BJ (cell line): ENCODE measurements around the gene ARSJ. TPM values are rescaled to one million over a fixed set of nuclear protein-coding genes. Genes with fewer than 3 reads are reported as not detected.
"Not testable (repeated sequence)": the region's sequence is repeated elsewhere in the genome, so short reads cannot be mapped to it uniquely, and the experiment has no call there.

ENCODE experiments used
- CTCF ChIA-PET: fragments of 350-600 bp; formaldehyde crosslinking; extraction: SDS; loops from one replicate; lab custom pipeline; 2021; ENCODE audit warnings: antibody characterized with exemption, inconsistent platforms; lab: Yijun Ruan, JAX
- POLR2A ChIA-PET: fragments of 300-600 bp; sonication (Branson Sonifier 250); formaldehyde crosslinking; extraction: SDS; loops from one replicate; lab custom pipeline; 2021; ENCODE audit warnings: antibody characterized with exemption; lab: Charles Lee
- DNase-seq: peaks from one replicate; pipeline ENCODE4 v3.0.0-alpha.2; 2011; ENCODE audit warnings: low read depth
- H3K27me3 ChIP-seq: 2 replicates; pipeline ENCODE4 v1.6.0; 2011; ENCODE audit warnings: low read length; ENCODE audit not compliant: control insufficient read depth, insufficient read depth
- H3K36me3 ChIP-seq: 2 replicates; pipeline ENCODE4 v1.5.1; 2011; ENCODE audit warnings: low read length; ENCODE audit not compliant: control insufficient read depth, insufficient read depth
- H3K4me3 ChIP-seq: 2 replicates; pipeline ENCODE4 v1.5.1; 2011; ENCODE audit warnings: low read depth, mild to moderate bottlenecking, control low read depth, low read length
- polyA plus RNA-seq: library from polyadenylated mRNA; depleted of rRNA; stranded (reverse); fragments of >200 nt; gene quantifications from 2 replicates; pipeline ENCODE4 v1.2.3, GENCODE V29; 2011
- TF ChIP-seq, protein P1 (sequence below): IDR thresholded peaks from 2 replicates; pipeline ENCODE4 v1.5.1; 2011; ENCODE audit warnings: low read depth, mild to moderate bottlenecking, control low read depth, inconsistent platforms, low read length, moderate library complexity; ENCODE audit not compliant: insufficient read depth

Gene ARSJ
- polyA plus RNA-seq, 1 experiment = 18.4 TPM

DNA sequence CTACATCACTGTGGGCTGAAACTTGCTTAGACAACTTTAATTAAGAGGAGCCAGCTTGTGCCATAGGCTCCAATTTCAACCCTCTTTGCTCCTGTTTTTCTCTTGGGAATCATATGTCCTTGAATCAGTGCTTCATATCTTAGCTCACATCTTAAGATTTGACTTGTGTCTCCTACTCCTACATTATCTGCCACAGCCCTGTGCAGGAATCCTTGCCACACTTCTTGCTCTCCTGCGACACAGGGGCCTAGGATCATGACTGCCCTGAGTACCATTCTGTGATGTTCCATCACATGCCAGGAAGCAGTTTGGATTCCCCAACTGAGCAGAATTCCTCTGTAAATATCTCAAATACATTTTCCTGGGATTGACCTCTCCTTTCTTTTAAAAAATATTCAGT is 36.4 kb downstream of the ARSJ start:
- Histone ChIP-seq H3K4me3 (no peak overlapping the region), H3K27me3 (no peaks in the 10 kb centered on the region), H3K36me3 (no peaks in the 10 kb centered on the region; the same call in 1 of the 2 replicates)
- POLR2A ChIA-PET = no interaction called here
- TF ChIP-seq, protein P1, sequence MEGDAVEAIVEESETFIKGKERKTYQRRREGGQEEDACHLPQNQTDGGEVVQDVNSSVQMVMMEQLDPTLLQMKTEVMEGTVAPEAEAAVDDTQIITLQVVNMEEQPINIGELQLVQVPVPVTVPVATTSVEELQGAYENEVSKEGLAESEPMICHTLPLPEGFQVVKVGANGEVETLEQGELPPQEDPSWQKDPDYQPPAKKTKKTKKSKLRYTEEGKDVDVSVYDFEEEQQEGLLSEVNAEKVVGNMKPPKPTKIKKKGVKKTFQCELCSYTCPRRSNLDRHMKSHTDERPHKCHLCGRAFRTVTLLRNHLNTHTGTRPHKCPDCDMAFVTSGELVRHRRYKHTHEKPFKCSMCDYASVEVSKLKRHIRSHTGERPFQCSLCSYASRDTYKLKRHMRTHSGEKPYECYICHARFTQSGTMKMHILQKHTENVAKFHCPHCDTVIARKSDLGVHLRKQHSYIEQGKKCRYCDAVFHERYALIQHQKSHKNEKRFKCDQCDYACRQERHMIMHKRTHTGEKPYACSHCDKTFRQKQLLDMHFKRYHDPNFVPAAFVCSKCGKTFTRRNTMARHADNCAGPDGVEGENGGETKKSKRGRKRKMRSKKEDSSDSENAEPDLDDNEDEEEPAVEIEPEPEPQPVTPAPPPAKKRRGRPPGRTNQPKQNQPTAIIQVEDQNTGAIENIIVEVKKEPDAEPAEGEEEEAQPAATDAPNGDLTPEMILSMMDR = no peak
- CTCF ChIA-PET = interaction anchor here (1.6 kb wide), 1 partner anchor 40 kb away, joined by 3 read pairs; no protein-coding TSS in a partner anchor
- no peak for DNase-seq

DNA sequence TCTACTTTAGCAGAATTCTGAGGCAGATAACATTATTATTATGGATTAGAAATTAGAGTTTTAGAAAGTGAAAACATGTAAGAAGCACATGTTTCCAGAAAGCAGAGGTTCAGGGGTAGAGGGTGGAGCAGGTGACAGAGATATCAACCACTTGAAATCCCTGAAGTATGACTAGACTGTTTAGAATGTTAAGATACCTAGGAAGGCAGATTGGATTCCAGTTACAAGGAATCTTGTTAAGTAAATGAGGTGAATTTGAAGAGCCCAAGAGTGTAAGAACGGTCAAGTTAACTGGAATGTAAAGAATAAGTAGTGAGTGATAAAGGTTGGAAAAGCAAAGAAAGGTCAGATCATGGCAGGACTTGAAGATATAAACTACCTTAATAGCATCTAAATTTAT is 37.6 kb downstream of the ARSJ start:
- Histone ChIP-seq H3K36me3 (no peaks in the 10 kb centered on the region), H3K27me3 (no peaks in the 10 kb centered on the region), H3K4me3 (no peak overlapping the region)
- ChIA-PET CTCF (no interaction called here), POLR2A (no interaction called here)
- TF ChIP-seq, protein P1 = no peak
- DNase-seq = no peak

DNA sequence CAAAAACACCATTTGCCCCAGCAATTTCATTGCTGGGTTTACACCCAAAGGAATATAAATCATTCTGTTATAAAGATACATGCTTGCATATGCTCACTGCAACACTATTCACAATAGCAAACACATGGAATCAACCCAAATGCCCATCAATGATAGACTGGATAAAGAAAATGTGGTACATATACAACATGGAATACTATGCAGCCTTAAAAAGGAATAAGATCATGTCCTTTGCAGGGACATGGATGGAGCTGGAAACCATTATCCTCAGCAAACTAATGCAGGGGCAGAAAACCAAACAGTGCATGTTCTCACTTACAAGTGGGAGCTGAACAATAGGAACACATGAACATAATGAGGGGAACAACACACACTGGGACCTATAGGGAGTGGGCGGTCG is 39.3 kb downstream of the ARSJ start:
- CTCF ChIA-PET, H3K27me3 ChIP-seq, POLR2A ChIA-PET: not testable (repeated sequence)

DNA sequence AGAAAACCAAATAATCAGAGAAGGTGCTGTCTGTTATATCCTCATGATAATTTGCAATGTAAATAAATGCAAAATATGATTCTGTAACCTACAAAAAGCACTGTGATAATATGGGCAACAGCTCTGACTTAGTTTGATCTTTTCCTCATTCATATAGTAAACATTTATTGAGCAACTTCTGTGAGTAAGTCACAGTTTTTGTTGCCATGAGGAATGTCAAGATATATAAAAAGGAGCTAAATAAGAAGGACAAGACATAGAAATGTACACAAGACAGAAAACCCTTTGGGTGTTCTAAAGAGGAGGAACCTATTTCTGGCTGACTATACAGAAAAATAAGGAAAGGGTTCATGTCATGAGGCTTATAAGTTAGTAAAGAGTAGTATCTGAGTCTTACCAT is 44.3 kb downstream of the ARSJ start:
- Histone ChIP-seq H3K4me3 (no peak overlapping the region), H3K27me3 (no peaks in the 10 kb centered on the region), H3K36me3 (no peaks in the 10 kb centered on the region)
- POLR2A ChIA-PET = no interaction called here
- no peak for DNase-seq
- TF ChIP-seq, protein P1 = no peak
- CTCF ChIA-PET = no interaction called here

More for the DNA sequence above, 39.3 kb downstream of the ARSJ start:
- DNase-seq, H3K36me3 ChIP-seq, H3K4me3 ChIP-seq: not testable (repeated sequence)

DNA sequence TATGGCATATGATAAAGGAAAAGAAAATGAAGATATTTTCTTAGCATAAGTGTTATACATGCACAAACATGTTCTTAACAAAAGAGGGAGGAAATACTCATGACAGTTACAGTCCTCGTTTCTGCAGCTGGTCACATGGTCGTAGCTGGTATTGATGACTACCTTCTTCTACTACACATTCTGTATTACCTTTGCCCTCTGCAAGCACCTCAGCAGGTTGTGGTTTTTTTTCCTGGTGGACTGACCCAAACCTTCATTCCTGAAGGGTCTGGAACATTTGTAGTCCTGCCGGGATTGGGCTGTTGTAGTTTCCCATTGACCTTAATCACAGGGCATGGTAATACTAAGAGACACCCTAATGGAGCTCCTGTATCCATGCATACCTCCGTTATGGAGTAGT is 54.7 kb downstream of the ARSJ start:
- H3K4me3 ChIP-seq, H3K36me3 ChIP-seq, POLR2A ChIA-PET, H3K27me3 ChIP-seq, CTCF ChIA-PET, DNase-seq: not testable (repeated sequence)

DNA sequence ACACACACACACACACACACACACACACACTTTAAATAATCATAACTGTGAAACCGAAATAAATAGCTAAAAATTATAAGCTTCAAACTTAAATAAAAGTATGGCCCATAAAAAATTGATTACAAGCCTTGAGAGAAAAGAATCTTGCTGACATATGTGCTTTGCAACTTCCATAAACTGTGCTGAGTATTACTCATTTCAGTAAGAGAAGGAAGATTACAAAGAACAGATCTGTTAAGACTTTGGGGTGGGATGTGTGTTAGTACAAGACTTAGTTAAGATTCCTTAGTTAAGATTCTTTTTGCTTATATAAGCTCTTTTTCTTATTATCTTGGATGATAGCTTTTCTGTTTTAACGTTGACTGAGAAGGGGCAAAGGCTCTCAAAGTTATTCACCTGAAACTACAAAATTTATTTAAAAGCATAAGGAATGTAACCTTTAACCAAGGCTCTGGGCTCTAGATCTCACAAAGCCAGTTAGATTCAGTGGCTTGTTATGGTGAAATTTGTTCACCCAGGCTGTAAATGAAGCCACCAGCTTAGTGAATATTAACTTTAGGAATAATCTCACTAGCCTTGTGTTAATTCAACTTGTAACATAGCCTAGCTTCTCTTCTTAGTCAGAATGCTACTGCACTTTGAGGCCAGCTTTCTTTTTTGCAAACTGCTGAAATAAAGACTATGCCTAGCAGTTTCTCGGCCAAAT is 58.2 kb downstream of the ARSJ start:
- ChIA-PET POLR2A (no interaction called here), CTCF (interaction anchor here (1.5 kb wide), 1 partner anchor 8 kb away, joined by 4 read pairs; no protein-coding TSS in a partner anchor)
- H3K27me3 ChIP-seq = no peaks in the 10 kb centered on the region
- DNase-seq = no peak
- no peaks in the 10 kb centered on the region for H3K36me3 ChIP-seq
- TF ChIP-seq, protein P1 = no peak
- H3K4me3 ChIP-seq = no peak overlapping the region
